ENCODE results near the gene TRIO.

GRCh38 chr5:14158890-14159666 is 15.9 kb downstream of the TRIO start:
- TF ChIP-seq FOS (IDR thresholded peaks at IDR 0.05; ENCODE audit: borderline replicate concordance, insufficient read depth, low read length) (no peak), POLR2AphosphoS5 (IDR thresholded peaks at IDR 0.05; ENCODE audit: insufficient read depth, low read depth, low read length) (no peak), EZH2 (IDR thresholded peaks at IDR 0.05; ENCODE audit: borderline replicate concordance, low read depth, low read length, severe bottlenecking) (no peak)
- TF ChIP-seq, protein P1, sequence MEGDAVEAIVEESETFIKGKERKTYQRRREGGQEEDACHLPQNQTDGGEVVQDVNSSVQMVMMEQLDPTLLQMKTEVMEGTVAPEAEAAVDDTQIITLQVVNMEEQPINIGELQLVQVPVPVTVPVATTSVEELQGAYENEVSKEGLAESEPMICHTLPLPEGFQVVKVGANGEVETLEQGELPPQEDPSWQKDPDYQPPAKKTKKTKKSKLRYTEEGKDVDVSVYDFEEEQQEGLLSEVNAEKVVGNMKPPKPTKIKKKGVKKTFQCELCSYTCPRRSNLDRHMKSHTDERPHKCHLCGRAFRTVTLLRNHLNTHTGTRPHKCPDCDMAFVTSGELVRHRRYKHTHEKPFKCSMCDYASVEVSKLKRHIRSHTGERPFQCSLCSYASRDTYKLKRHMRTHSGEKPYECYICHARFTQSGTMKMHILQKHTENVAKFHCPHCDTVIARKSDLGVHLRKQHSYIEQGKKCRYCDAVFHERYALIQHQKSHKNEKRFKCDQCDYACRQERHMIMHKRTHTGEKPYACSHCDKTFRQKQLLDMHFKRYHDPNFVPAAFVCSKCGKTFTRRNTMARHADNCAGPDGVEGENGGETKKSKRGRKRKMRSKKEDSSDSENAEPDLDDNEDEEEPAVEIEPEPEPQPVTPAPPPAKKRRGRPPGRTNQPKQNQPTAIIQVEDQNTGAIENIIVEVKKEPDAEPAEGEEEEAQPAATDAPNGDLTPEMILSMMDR (IDR thresholded peaks at IDR 0.05; ENCODE audit: extremely low read depth in 1 of 2, insufficient read depth in 1 of 2, low read depth in 1 of 2, low read length in 2 of 2) = no peak
